Measurements from ENCODE around the gene SGMS2. TPM values are rescaled to one million over a fixed set of nuclear protein-coding genes. Genes with fewer than 3 reads are reported as not detected.

Gene SGMS2
- polyA plus RNA-seq, 1 donor: 35.3 TPM

- H3K27ac ChIP-seq (ENCODE audit: low read length): no peak overlapping the region
- no peaks in the 10 kb centered on the region for H3K27me3 ChIP-seq (ENCODE audit: control insufficient read depth, insufficient read depth, low read length)
- H3K4me1 ChIP-seq (ENCODE audit: control insufficient read depth, insufficient read depth, low read length): peaks cover 15% of the 10 kb centered on the region
- no peak overlapping the region for H3K4me3 ChIP-seq (ENCODE audit: low read length)
- no peak for DNase-seq
- no CpG with 5 or more reads among the region's 1 CpG for WGBS (ENCODE audit: insufficient coverage, low lambda C conversion rate)
- no peaks in the 10 kb centered on the region for H3K36me3 ChIP-seq (ENCODE audit: control insufficient read depth, insufficient read depth, low read length)
- peaks cover 5% of the 10 kb centered on the region for H3K9me3 ChIP-seq (ENCODE audit: control insufficient read depth, low read depth, low read length)
Measured at GRCh38 chr4:107801766-107802211, 22.9 kb upstream of the SGMS2 start.

- Histone ChIP-seq H3K9me3 (ENCODE audit: control insufficient read depth, low read depth, low read length) (peaks cover 5% of the 10 kb centered on the region), H3K4me3 (ENCODE audit: low read length) (no peak overlapping the region), H3K36me3 (ENCODE audit: control insufficient read depth, insufficient read depth, low read length) (no peaks in the 10 kb centered on the region), H3K27me3 (ENCODE audit: control insufficient read depth, insufficient read depth, low read length) (no peaks in the 10 kb centered on the region), H3K4me1 (ENCODE audit: control insufficient read depth, insufficient read depth, low read length) (peaks cover 18% of the 10 kb centered on the region), H3K27ac (ENCODE audit: low read length) (no peak overlapping the region)
- no peak for DNase-seq
- 100% methylated on average over 1 of the region's 3 CpGs for WGBS (ENCODE audit: insufficient coverage, low lambda C conversion rate)
Measured at GRCh38 chr4:107804956-107805355, 19.8 kb upstream of the SGMS2 start.

- no peak overlapping the region for H3K4me3 ChIP-seq (ENCODE audit: low read length)
- H3K27me3 ChIP-seq (ENCODE audit: control insufficient read depth, insufficient read depth, low read length): no peaks in the 10 kb centered on the region
- no peak for DNase-seq
- H3K9me3 ChIP-seq (ENCODE audit: control insufficient read depth, low read depth, low read length): peaks cover 5% of the 10 kb centered on the region
- no peak overlapping the region for H3K27ac ChIP-seq (ENCODE audit: low read length)
- peaks cover 9% of the 10 kb centered on the region for H3K4me1 ChIP-seq (ENCODE audit: control insufficient read depth, insufficient read depth, low read length)
- 100% methylated on average over 1 of the region's 2 CpGs for WGBS (ENCODE audit: insufficient coverage, low lambda C conversion rate)
- no peaks in the 10 kb centered on the region for H3K36me3 ChIP-seq (ENCODE audit: control insufficient read depth, insufficient read depth, low read length)
Measured at GRCh38 chr4:107806196-107806595, 18.5 kb upstream of the SGMS2 start.

GRCh38 chr4:107808572-107808971 lies 16.2 kb upstream of the SGMS2 start:
- no peaks in the 10 kb centered on the region for H3K27me3 ChIP-seq (ENCODE audit: control insufficient read depth, insufficient read depth, low read length)
- no peaks in the 10 kb centered on the region for H3K36me3 ChIP-seq (ENCODE audit: control insufficient read depth, insufficient read depth, low read length)
- no peaks in the 10 kb centered on the region for H3K9me3 ChIP-seq (ENCODE audit: control insufficient read depth, low read depth, low read length)
- peaks cover 7% of the 10 kb centered on the region for H3K4me1 ChIP-seq (ENCODE audit: control insufficient read depth, insufficient read depth, low read length)
- no peak overlapping the region for H3K4me3 ChIP-seq (ENCODE audit: low read length)
- no CpG with 5 or more reads among the region's 4 CpGs for WGBS (ENCODE audit: insufficient coverage, low lambda C conversion rate)
- DNase-seq: peak; percentile 47 to 84
- H3K27ac ChIP-seq (ENCODE audit: low read length): peak overlapping the region; percentile 40

GRCh38 chr4:107809210-107809609 lies 15.5 kb upstream of the SGMS2 start:
- DNase-seq: peak; percentile 54 to 80
- no peaks in the 10 kb centered on the region for H3K27me3 ChIP-seq (ENCODE audit: control insufficient read depth, insufficient read depth, low read length)
- H3K4me3 ChIP-seq (ENCODE audit: low read length): no peak overlapping the region
- H3K27ac ChIP-seq (ENCODE audit: low read length): peak overlapping the region; percentile 40
- WGBS (ENCODE audit: insufficient coverage, low lambda C conversion rate): 60% methylated on average over 2 of the region's 4 CpGs
- no peaks in the 10 kb centered on the region for H3K9me3 ChIP-seq (ENCODE audit: control insufficient read depth, low read depth, low read length)
- peaks cover 7% of the 10 kb centered on the region for H3K4me1 ChIP-seq (ENCODE audit: control insufficient read depth, insufficient read depth, low read length)
- no peaks in the 10 kb centered on the region for H3K36me3 ChIP-seq (ENCODE audit: control insufficient read depth, insufficient read depth, low read length)

GRCh38 chr4:107814758-107815157 lies 10.0 kb upstream of the SGMS2 start:
- no peaks in the 10 kb centered on the region for H3K27me3 ChIP-seq (ENCODE audit: control insufficient read depth, insufficient read depth, low read length)
- H3K4me3 ChIP-seq (ENCODE audit: low read length): no peak overlapping the region
- no peaks in the 10 kb centered on the region for H3K9me3 ChIP-seq (ENCODE audit: control insufficient read depth, low read depth, low read length)
- DNase-seq: no peak
- no peaks in the 10 kb centered on the region for H3K36me3 ChIP-seq (ENCODE audit: control insufficient read depth, insufficient read depth, low read length)
- no peak overlapping the region for H3K27ac ChIP-seq (ENCODE audit: low read length)
- no peaks in the 10 kb centered on the region for H3K4me1 ChIP-seq (ENCODE audit: control insufficient read depth, insufficient read depth, low read length)
- WGBS (ENCODE audit: insufficient coverage, low lambda C conversion rate): no CpG with 5 or more reads among the region's 1 CpG

- H3K36me3 ChIP-seq (ENCODE audit: control insufficient read depth, insufficient read depth, low read length): no peaks in the 10 kb centered on the region
- H3K27ac ChIP-seq (ENCODE audit: low read length): no peak overlapping the region
- no peaks in the 10 kb centered on the region for H3K4me1 ChIP-seq (ENCODE audit: control insufficient read depth, insufficient read depth, low read length)
- no peaks in the 10 kb centered on the region for H3K9me3 ChIP-seq (ENCODE audit: control insufficient read depth, low read depth, low read length)
- H3K4me3 ChIP-seq (ENCODE audit: low read length): no peak overlapping the region
- DNase-seq: no peak
- WGBS (ENCODE audit: insufficient coverage, low lambda C conversion rate): no CpG with 5 or more reads among the region's 1 CpG
- no peaks in the 10 kb centered on the region for H3K27me3 ChIP-seq (ENCODE audit: control insufficient read depth, insufficient read depth, low read length)
Measured at GRCh38 chr4:107815158-107815557, 9.6 kb upstream of the SGMS2 start.

GRCh38 chr4:107818301-107818910 lies 6.3 kb upstream of the SGMS2 start:
- WGBS (ENCODE audit: insufficient coverage, low lambda C conversion rate): no CpG with 5 or more reads among the region's 3 CpGs
- Histone ChIP-seq H3K27ac (ENCODE audit: low read length) (no peak overlapping the region), H3K27me3 (ENCODE audit: control insufficient read depth, insufficient read depth, low read length) (no peaks in the 10 kb centered on the region), H3K4me3 (ENCODE audit: low read length) (no peak overlapping the region), H3K36me3 (ENCODE audit: control insufficient read depth, insufficient read depth, low read length) (no peaks in the 10 kb centered on the region), H3K4me1 (ENCODE audit: control insufficient read depth, insufficient read depth, low read length) (no peaks in the 10 kb centered on the region), H3K9me3 (ENCODE audit: control insufficient read depth, low read depth, low read length) (no peaks in the 10 kb centered on the region)
- no peak for DNase-seq

- no CpG with 5 or more reads among the region's 11 CpGs for WGBS (ENCODE audit: insufficient coverage, low lambda C conversion rate)
- peaks cover 3% of the 10 kb centered on the region for H3K4me1 ChIP-seq (ENCODE audit: control insufficient read depth, insufficient read depth, low read length)
Measured at GRCh38 chr4:107823870-107824349, 822 bp upstream of the SGMS2 start.

GRCh38 chr4:107825072-107825824 lies 516 bp downstream of the SGMS2 start:
- 0% methylated on average over 1 of the region's 39 CpGs for WGBS (ENCODE audit: insufficient coverage, low lambda C conversion rate)

More at GRCh38 chr4:107823870-107824349, 822 bp upstream of the SGMS2 start:
- Histone ChIP-seq H3K36me3 (ENCODE audit: control insufficient read depth, insufficient read depth, low read length) (no peaks in the 10 kb centered on the region), H3K4me3 (ENCODE audit: low read length) (peak overlapping the region; percentile 74), H3K9me3 (ENCODE audit: control insufficient read depth, low read depth, low read length) (no peaks in the 10 kb centered on the region), H3K27me3 (ENCODE audit: control insufficient read depth, insufficient read depth, low read length) (peaks cover 3% of the 10 kb centered on the region), H3K27ac (ENCODE audit: low read length) (peak overlapping the region; percentile 96)
- DNase-seq: no peak

More at GRCh38 chr4:107825072-107825824, 516 bp downstream of the SGMS2 start:
- Histone ChIP-seq H3K36me3 (ENCODE audit: control insufficient read depth, insufficient read depth, low read length) (no peaks in the 10 kb centered on the region), H3K27ac (ENCODE audit: low read length) (peak overlapping the region; percentile 89), H3K4me1 (ENCODE audit: control insufficient read depth, insufficient read depth, low read length) (peaks cover 3% of the 10 kb centered on the region), H3K27me3 (ENCODE audit: control insufficient read depth, insufficient read depth, low read length) (peaks cover 3% of the 10 kb centered on the region), H3K4me3 (ENCODE audit: low read length) (peak overlapping the region; percentile 74), H3K9me3 (ENCODE audit: control insufficient read depth, low read depth, low read length) (no peaks in the 10 kb centered on the region)
- DNase-seq: peak; percentile 42 to 72

Measured in large intestine (tissue), 3 donors.